Common myeloid progenitor, CD34-positive (primary cell): ENCODE results near the gene APBB2.

ENCODE experiments used
- CTCF ChIA-PET: fragments of 350-600 bp; sonication (Branson Sonifier 250); formaldehyde crosslinking; loops from one replicate; lab custom pipeline; 2021; ENCODE audit warnings: antibody characterized with exemption; lab: Charles Lee
- POLR2A ChIA-PET: fragments of 350-600 bp; sonication (Branson Sonifier 250); formaldehyde crosslinking; loops from one replicate; lab custom pipeline; 2021; ENCODE audit warnings: antibody characterized with exemption; lab: Charles Lee
- DNase-seq, 3 donors: peaks; one replicate each; pipeline versions ENCODE4 v3.0.0 to v3.0.0-alpha.2; 2013
- H3K27ac ChIP-seq, 2 experiments: 1 replicate in 1 of 2; 2 replicates in 1 of 2; pipeline ENCODE4 v1.7.0; 2013; ENCODE audit warnings: inconsistent platforms in 2 of 2, low read length in 2 of 2, mild to moderate bottlenecking in 2 of 2, low read depth in 1 of 2, moderate library complexity in 1 of 2; ENCODE audit not compliant: severe bottlenecking in 2 of 2, insufficient read depth in 1 of 2, poor library complexity in 1 of 2
- H3K27me3 ChIP-seq, 5 experiments: replicated peaks in 2 of 5; 1 replicate in 3 of 5; 2 replicates in 2 of 5; pipeline versions ENCODE4 v1.6.1 to v1.7.0; 2013; ENCODE audit warnings: low read length in 4 of 5, mild to moderate bottlenecking in 2 of 5, moderate library complexity in 2 of 5, inconsistent platforms in 1 of 5; ENCODE audit not compliant: insufficient read depth in 5 of 5, control insufficient read depth in 4 of 5
- H3K36me3 ChIP-seq, 4 experiments: 1 replicate in 2 of 4; 2 replicates in 2 of 4; pipeline versions ENCODE4 v1.6.1 to v1.7.0; 2013; ENCODE audit warnings: low read length in 3 of 4, control low read depth in 1 of 4, mild to moderate bottlenecking in 1 of 4; ENCODE audit not compliant: control insufficient read depth in 4 of 4, insufficient read depth in 4 of 4
- H3K4me1 ChIP-seq, 4 experiments: 1 replicate in 3 of 4; 2 replicates in 1 of 4; pipeline versions ENCODE4 v1.6.1 to v1.7.1; 2013; ENCODE audit warnings: low read length in 3 of 4, mild to moderate bottlenecking in 3 of 4, control low read depth in 1 of 4, inconsistent platforms in 1 of 4, moderate library complexity in 1 of 4; ENCODE audit not compliant: control insufficient read depth in 4 of 4, insufficient read depth in 4 of 4; ENCODE audit errors: control extremely low read depth in 1 of 4
- H3K4me3 ChIP-seq, 7 experiments: 1 replicate in 4 of 7; 2 replicates in 3 of 7; pipeline versions ENCODE4 v1.5.1 to v1.7.0; 2013; ENCODE audit warnings: mild to moderate bottlenecking in 7 of 7, low read length in 6 of 7, moderate library complexity in 6 of 7, inconsistent platforms in 2 of 7, low read depth in 2 of 7, control low read depth in 1 of 7; ENCODE audit not compliant: insufficient read depth in 4 of 7, control insufficient read depth in 1 of 7; ENCODE audit errors: extremely low read depth in 1 of 7
- H3K9me3 ChIP-seq, 5 experiments: 1 replicate in 4 of 5; 2 replicates in 1 of 5; pipeline versions ENCODE4 v1.6.1 to v1.7.1; 2013; ENCODE audit warnings: low read length in 4 of 5, mild to moderate bottlenecking in 2 of 5, inconsistent platforms in 1 of 5, low read depth in 1 of 5, moderate library complexity in 1 of 5; ENCODE audit not compliant: control insufficient read depth in 4 of 5, insufficient read depth in 2 of 5; ENCODE audit errors: control extremely low read depth in 1 of 5
- WGBS: methylation state at CpG from one replicate; pipeline ENCODE4 v1.1.5; 2013; ENCODE audit not compliant: insufficient coverage; 5-methylcytosine and 5-hydroxymethylcytosine counted together

Gene APBB2

DNA sequence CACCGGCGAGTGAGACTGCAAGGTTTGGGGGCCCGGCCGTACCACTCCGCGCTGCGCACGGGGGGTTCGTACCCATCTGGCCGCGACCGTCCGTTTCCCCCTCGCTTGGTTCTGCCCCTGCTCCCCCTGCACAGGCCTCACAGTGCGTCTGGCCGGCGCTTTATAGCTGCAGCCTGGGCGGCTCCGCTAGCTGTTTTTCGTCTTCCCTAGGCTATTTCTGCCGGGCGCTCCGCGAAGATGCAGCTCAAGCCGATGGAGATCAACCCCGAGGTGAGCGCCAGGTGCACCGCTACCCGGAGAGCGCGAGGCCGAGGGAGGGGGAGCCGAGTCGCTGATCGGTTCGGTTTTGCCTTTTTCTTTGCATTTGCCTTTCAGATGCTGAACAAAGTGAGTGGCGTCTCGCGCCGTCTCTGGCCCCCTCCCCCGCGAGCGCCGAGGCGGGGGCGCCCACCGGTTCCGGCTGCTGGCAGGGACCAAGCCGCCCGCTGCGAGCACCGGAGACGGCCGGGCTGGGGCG, 42.5 kb upstream of the APBB2 start, which contains the start of gene UCHL1:
Gene UCHL1, plus strand, starts transcription at position 189 of the 517 bp plus-strand sequence. Its CDS starts 49 bp downstream, at position 238.
- POLR2A ChIA-PET = no interaction called here
- no peaks in the 10 kb centered on the region for H3K36me3 ChIP-seq
- under 1% methylated on average over 50 of the region's 55 CpGs for WGBS
- H3K9me3 ChIP-seq = no peaks in the 10 kb centered on the region
- CTCF ChIA-PET = interaction anchor here (1.3 to 1.6 kb wide), 4 partner anchors 11 to 387 kb away, joined by 3 to 5 read pairs (median 4); no protein-coding TSS in a partner anchor
- H3K4me3 ChIP-seq = peak within 1 kb of the TSS; percentile 51 to 75 (median 61)
- peaks cover 5 to 25% (median 17%) of the 10 kb centered on the region in 4 experiments for H3K4me1 ChIP-seq
- peaks cover 10 to 32% (median 14%) of the 10 kb centered on the region in 5 experiments for H3K27me3 ChIP-seq
- no peak within 1 kb of the TSS for H3K27ac ChIP-seq
- DNase-seq = peak; percentile 50 to 83 (median 78)

DNA sequence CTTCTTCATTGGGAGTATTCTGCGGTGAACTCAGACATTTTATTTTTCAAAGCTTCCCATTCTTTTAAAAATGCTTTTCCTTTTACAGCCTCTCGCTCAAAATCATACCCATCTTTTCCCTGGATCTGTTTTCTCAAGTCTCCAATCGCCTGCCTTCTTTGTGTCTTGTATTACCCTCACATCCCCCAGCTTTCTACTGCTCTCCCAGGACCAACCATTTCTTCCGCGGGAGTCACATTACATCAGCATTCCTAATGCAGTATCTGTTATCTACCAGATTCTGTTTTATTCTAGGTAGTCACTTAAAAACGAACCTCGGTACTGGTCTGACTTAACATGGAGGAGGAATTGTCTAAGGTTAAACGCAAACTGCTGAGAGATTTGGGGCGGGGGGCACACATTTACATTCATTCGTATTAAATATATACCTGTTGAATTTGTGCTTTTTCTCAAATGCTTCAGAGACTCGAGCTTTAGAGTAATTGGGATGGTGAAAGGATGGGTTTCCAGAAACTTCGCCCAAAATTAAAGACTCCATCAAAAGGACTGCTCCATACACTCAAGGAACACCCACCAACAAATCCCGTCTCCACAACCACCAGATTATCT, 41.9 kb upstream of the APBB2 start:
- DNase-seq = peak in 2 of 3 donors; percentile 5 to 12
- Histone ChIP-seq H3K4me1 (peaks cover 5 to 25% (median 17%) of the 10 kb centered on the region in 4 experiments), H3K27me3 (peaks cover 10 to 32% (median 14%) of the 10 kb centered on the region in 5 experiments), H3K27ac (no peak overlapping the region), H3K36me3 (no peaks in the 10 kb centered on the region), H3K9me3 (no peaks in the 10 kb centered on the region), H3K4me3 (peak overlapping the region in 5 of 7 experiments; percentile 51 to 75 (median 68))
- ChIA-PET POLR2A (no interaction called here), CTCF (interaction anchor here (1.0 to 1.6 kb wide), 4 partner anchors 11 to 279 kb away, joined by 3 to 5 read pairs (median 4); no protein-coding TSS in a partner anchor)
- WGBS = 31% methylated on average over 5 of the region's 13 CpGs

DNA sequence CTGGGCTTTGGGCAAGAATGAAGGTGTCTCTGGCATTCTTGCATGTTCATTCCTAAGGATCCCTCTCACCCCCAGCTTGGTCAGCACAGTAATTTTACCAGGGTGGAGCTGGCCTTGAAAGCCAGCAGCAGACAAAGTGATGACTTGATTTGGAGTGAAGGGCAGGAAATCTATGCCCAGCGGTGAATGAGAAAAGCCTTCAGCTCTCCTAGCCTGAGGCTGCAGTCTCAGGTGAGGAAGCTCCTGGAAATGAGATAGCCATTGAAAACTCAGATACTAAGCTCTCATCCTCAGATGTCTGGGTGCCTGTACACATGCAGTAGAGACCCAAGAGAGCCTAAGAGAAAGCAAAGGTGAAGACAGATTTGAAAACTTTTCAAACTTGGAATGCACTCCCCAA, 31.6 kb upstream of the APBB2 start:
- H3K4me3 ChIP-seq = no peak overlapping the region
- WGBS = 100% methylated on average over 1 of the region's 1 CpG
- H3K9me3 ChIP-seq = no peaks in the 10 kb centered on the region
- H3K27me3 ChIP-seq = peaks cover 0 to 11% (median 2%) of the 10 kb centered on the region in 5 experiments
- no peak for DNase-seq
- H3K27ac ChIP-seq = no peak overlapping the region
- no peaks in the 10 kb centered on the region for H3K36me3 ChIP-seq
- H3K4me1 ChIP-seq = no peaks in the 10 kb centered on the region
- CTCF ChIA-PET = interaction anchor here (1.2 to 1.8 kb wide), 3 partner anchors 10 to 28 kb away, joined by 3 to 4 read pairs (median 4); partner anchors contain the start of gene UCHL1
- POLR2A ChIA-PET = interaction anchor here (0.6 kb wide), 1 partner anchor 102 kb away, joined by 3 read pairs; no protein-coding TSS in a partner anchor

DNA sequence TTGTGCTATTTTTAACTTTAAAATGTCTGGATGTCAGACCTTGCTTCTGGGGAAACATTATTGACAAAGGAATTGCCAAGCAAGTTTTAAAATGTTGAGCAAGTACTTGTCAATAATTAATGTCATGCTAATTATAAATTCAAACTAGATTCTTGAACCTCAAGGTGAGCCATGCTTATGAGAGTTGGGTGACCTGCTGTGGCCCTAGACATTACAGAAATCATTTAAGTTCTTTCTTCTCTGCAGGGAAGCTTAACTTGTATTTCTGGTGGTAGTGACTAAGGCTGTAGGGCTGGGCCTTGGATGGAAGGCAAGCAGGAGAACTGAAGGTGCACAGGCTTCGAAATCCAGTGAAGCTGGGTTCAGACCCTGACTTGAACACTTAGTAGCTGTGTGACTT, 27.6 kb upstream of the APBB2 start:
- H3K9me3 ChIP-seq = peaks cover 0 to 2% (median 0%) of the 10 kb centered on the region in 5 experiments
- H3K27me3 ChIP-seq = peaks cover 0 to 6% (median 0%) of the 10 kb centered on the region in 5 experiments
- no peaks in the 10 kb centered on the region for H3K36me3 ChIP-seq
- no peak overlapping the region for H3K27ac ChIP-seq
- CTCF ChIA-PET = no interaction called here
- H3K4me1 ChIP-seq = no peaks in the 10 kb centered on the region
- POLR2A ChIA-PET = no interaction called here
- no peak for DNase-seq
- WGBS = 100% methylated on average over 1 of the region's 1 CpG
- no peak overlapping the region for H3K4me3 ChIP-seq

DNA sequence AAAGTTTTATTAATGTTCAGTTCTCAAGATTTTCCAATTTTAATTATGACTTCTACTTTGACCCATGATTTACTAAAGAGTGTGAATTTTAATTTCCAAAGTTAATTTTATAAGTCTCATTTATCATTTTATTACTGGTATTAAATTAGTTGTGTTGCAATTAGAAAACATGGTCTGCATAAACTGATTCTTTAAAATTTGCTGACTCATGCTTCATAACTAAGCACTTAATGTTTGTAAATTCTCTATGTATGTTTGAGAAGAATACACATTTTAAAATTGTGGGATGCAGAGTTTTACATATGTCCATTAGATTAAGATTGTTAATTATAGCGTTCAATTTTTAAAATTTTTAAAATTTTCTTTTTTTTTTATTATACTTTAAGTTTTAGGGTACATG, 22.2 kb upstream of the APBB2 start:
- no CpG with 5 or more reads among the region's 1 CpG for WGBS
- CTCF ChIA-PET = no interaction called here

DNA sequence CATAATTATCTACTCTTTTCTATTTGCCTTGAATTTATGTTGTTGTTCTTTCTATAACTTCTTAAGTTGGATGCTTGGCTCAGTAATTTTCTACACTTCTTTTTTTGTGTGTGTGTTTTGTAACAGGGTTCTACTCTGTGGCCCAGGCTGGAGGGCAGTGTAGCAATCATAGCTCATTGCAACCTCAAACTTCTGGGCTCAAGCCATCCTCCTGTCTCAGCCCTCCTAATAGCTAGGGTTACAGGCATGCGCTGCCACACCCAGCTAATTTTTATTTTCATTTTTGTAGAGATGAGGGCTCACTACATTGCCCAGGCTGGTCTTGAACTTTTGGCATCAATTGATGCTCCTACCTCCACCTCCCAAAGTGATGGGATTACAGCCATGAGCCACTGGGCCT, 21.7 kb upstream of the APBB2 start:
- CTCF ChIA-PET = no interaction called here
- Histone ChIP-seq H3K4me3 (no peak overlapping the region), H3K27ac (no peak overlapping the region), H3K27me3 (peaks cover 0 to 2% (median 0%) of the 10 kb centered on the region in 5 experiments), H3K9me3 (peaks cover 0 to 2% (median 0%) of the 10 kb centered on the region in 5 experiments), H3K4me1 (no peaks in the 10 kb centered on the region), H3K36me3 (no peaks in the 10 kb centered on the region)
- no peak for DNase-seq
- 86% methylated on average over 1 of the region's 1 CpG for WGBS
- POLR2A ChIA-PET = no interaction called here

More for the DNA sequence above, 22.2 kb upstream of the APBB2 start:
- POLR2A ChIA-PET = no interaction called here
- Histone ChIP-seq H3K4me1 (no peaks in the 10 kb centered on the region), H3K9me3 (peaks cover 0 to 2% (median 0%) of the 10 kb centered on the region in 5 experiments), H3K4me3 (no peak overlapping the region), H3K27ac (no peak overlapping the region), H3K27me3 (peaks cover 0 to 2% (median 0%) of the 10 kb centered on the region in 5 experiments), H3K36me3 (no peaks in the 10 kb centered on the region)
- DNase-seq = no peak

DNA sequence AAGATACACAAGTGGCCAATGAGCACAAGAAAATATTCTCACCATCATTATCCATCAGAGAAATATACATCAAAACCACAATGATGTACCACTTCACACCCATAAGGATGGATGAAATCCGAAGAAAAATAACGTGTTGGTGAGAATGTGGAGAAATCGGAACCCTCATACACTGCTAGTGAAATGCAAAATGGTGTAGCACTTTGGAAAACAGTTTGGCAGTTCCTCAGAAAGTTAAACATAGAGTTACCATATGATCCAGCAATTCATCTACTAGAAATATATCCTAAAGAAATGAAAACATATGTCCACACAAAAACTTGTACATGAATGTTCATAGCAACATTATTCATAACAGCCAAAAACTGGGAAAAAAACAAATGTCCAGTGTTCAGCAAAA, 18.5 kb upstream of the APBB2 start:
- CTCF ChIA-PET = interaction anchor here (0.6 kb wide), 1 partner anchor 1084 kb away, joined by 3 read pairs; no protein-coding TSS in a partner anchor
- no peak overlapping the region for H3K27ac ChIP-seq
- no CpG with 5 or more reads among the region's 3 CpGs for WGBS
- POLR2A ChIA-PET = no interaction called here
- no peaks in the 10 kb centered on the region for H3K4me1 ChIP-seq
- H3K36me3 ChIP-seq = no peaks in the 10 kb centered on the region
- peaks cover 0 to 2% (median 0%) of the 10 kb centered on the region in 5 experiments for H3K27me3 ChIP-seq
- H3K9me3 ChIP-seq = no peaks in the 10 kb centered on the region
- no peak overlapping the region for H3K4me3 ChIP-seq
- DNase-seq = no peak
